ENCODE results near the gene DCUN1D2.
"Not testable (repeated sequence)": the region's sequence is repeated elsewhere in the genome, so short reads cannot be mapped to it uniquely, and the experiment has no call there.

DCUN1D2 gene

DNA sequence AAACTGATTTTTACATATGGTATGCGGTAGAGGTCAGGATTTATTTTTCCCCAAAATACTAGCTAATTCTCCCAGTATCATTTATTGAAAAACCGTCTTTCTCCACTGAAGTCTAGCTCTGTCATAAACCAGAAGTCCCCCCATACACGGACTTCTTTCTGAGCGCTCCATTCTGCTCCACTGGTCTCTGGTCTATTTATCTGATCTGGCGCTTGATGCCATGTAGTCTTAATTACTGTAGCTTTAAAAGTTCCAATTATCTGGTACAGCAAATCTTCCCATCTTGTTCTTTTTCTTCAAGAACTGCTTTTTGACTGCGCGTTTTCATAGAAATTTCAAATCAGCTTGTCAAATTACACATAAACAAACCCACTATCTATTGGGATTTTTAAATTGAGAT is 13.7 kb downstream of the DCUN1D2 start:
- Histone ChIP-seq H3K9me3 (ENCODE audit: severe bottlenecking) (no peaks in the 10 kb centered on the region), H3K4me3 (ENCODE audit: low read depth, low read length) (no peak overlapping the region), H3K27me3 (ENCODE audit: insufficient read depth, low read depth, severe bottlenecking) (no peaks in the 10 kb centered on the region), H3K27ac (no peak overlapping the region), H3K36me3 (peaks cover 90% of the 10 kb centered on the region)
- TF ChIP-seq, protein P1, sequence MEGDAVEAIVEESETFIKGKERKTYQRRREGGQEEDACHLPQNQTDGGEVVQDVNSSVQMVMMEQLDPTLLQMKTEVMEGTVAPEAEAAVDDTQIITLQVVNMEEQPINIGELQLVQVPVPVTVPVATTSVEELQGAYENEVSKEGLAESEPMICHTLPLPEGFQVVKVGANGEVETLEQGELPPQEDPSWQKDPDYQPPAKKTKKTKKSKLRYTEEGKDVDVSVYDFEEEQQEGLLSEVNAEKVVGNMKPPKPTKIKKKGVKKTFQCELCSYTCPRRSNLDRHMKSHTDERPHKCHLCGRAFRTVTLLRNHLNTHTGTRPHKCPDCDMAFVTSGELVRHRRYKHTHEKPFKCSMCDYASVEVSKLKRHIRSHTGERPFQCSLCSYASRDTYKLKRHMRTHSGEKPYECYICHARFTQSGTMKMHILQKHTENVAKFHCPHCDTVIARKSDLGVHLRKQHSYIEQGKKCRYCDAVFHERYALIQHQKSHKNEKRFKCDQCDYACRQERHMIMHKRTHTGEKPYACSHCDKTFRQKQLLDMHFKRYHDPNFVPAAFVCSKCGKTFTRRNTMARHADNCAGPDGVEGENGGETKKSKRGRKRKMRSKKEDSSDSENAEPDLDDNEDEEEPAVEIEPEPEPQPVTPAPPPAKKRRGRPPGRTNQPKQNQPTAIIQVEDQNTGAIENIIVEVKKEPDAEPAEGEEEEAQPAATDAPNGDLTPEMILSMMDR (IDR thresholded peaks at IDR 0.05; ENCODE audit: low read depth, low read length) = no peak
- DNase-seq = no peak

DNA sequence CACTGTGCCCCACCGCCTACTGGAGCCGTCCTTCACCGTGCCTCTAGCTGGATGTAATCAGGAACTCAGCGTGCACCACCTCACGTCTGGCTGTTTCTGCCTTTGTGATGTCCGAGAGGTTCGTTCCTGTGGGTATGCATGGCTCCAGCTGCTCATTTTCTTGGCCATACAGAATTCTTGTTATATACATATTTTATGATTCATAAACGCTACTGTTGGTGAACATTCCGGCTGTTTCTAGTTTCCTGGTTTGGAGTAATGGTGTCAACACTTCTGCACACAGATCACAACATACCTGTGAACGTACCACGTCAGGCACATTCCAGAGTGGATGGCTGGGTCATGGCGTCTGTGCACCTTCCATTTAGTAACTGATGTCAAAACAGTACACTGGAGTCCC is 14.6 kb downstream of the DCUN1D2 start:
- TF ChIP-seq, protein P1 (IDR thresholded peaks at IDR 0.05; ENCODE audit: low read depth, low read length) = no peak
- Histone ChIP-seq H3K4me3 (ENCODE audit: low read depth, low read length) (no peak overlapping the region), H3K36me3 (peaks cover 90% of the 10 kb centered on the region), H3K27ac (no peak overlapping the region), H3K27me3 (ENCODE audit: insufficient read depth, low read depth, severe bottlenecking) (no peaks in the 10 kb centered on the region), H3K9me3 (ENCODE audit: severe bottlenecking) (no peaks in the 10 kb centered on the region)
- no peak for DNase-seq

DNA sequence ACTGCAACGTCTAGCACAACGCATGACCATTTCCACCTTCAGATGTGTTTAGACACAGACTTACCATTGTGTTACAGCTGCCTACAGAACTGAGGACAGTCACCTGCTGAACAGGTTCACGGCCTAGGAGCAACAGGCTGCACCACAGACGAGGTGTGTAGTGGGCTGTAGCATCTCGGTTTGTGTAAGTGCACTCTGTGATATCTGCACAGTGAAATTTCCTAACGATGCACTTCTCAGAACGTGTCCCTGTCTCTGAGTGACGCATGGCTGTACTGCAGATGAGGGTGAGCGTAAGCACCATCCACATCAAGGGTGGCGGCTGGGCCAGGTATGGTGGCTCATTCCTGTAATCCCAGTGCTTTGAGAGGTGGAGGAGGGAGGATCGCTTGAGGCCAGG is 15.2 kb downstream of the DCUN1D2 start:
- no peaks in the 10 kb centered on the region for H3K9me3 ChIP-seq (ENCODE audit: severe bottlenecking)
- no peaks in the 10 kb centered on the region for H3K27me3 ChIP-seq (ENCODE audit: insufficient read depth, low read depth, severe bottlenecking)
- peaks cover 87% of the 10 kb centered on the region for H3K36me3 ChIP-seq
- H3K4me3 ChIP-seq (ENCODE audit: low read depth, low read length) = no peak overlapping the region
- no peak overlapping the region for H3K27ac ChIP-seq
- TF ChIP-seq, protein P1 (IDR thresholded peaks at IDR 0.05; ENCODE audit: low read depth, low read length) = no peak
- DNase-seq = no peak

DNA sequence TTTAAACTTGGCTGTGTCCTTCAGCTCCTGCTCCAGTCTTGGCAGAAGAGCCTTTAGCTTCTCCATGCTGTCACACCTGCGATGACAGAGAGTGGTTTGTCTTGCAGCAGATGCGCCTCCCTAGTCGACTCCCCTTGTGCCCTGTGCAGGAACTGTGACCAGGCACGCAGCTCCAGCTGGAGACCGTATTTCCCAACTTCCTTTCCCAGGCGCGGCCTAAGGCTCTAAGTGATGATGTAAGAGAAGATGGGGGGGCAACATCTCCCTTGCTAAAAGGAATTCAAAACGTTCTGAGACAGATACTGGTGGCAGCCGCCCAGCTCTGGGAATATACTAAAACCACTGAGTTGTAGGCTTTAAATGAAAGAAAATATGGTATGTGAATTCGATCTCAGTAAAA is 16.3 kb downstream of the DCUN1D2 start:
- no peak for DNase-seq
- H3K9me3 ChIP-seq (ENCODE audit: severe bottlenecking) = no peaks in the 10 kb centered on the region
- no peak overlapping the region for H3K27ac ChIP-seq
- H3K4me3 ChIP-seq (ENCODE audit: low read depth, low read length) = no peak overlapping the region
- TF ChIP-seq, protein P1 (IDR thresholded peaks at IDR 0.05; ENCODE audit: low read depth, low read length) = no peak
- no peaks in the 10 kb centered on the region for H3K27me3 ChIP-seq (ENCODE audit: insufficient read depth, low read depth, severe bottlenecking)
- peaks cover 88% of the 10 kb centered on the region for H3K36me3 ChIP-seq

DNA sequence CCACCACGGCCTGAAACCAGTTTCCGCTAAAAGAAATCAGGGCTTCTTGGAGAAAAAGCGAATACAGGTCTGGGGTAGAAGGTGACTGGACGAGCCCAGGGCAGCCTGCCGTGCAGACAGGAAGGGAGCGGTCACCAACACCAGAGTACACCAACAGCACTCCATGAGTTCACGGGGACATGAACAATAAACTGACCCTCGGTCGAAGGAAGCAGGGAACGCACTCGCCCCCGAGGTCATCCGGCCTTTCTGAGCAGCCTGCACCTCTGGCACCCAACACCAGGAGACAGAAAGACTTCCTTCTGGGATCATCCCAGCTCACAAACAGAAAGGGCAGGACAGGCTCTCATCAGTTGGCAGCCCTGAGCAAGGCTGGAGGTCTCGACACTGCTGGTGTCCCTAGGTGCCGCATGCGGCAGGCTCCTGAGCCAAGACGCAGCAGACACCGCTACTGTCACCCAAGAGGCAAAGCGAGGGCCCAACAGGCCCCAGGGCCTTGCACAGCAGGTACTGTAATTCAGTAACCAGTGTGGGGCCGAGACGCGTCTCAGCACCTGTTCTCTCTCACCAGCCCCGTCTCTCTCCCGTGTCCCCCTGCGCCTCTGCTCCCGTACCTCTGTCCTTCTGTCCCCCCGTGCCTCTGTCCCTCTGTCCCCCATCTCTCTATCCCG is 18.0 kb downstream of the DCUN1D2 start:
- H3K27me3 ChIP-seq (ENCODE audit: insufficient read depth, low read depth, severe bottlenecking) = no peaks in the 10 kb centered on the region
- H3K9me3 ChIP-seq (ENCODE audit: severe bottlenecking) = no peaks in the 10 kb centered on the region
- H3K36me3 ChIP-seq = peaks cover 88% of the 10 kb centered on the region
- DNase-seq = no peak
- no peak overlapping the region for H3K27ac ChIP-seq
- TF ChIP-seq, protein P1 (IDR thresholded peaks at IDR 0.05; ENCODE audit: low read depth, low read length) = no peak
- H3K4me3 ChIP-seq (ENCODE audit: low read depth, low read length) = no peak overlapping the region

DNA sequence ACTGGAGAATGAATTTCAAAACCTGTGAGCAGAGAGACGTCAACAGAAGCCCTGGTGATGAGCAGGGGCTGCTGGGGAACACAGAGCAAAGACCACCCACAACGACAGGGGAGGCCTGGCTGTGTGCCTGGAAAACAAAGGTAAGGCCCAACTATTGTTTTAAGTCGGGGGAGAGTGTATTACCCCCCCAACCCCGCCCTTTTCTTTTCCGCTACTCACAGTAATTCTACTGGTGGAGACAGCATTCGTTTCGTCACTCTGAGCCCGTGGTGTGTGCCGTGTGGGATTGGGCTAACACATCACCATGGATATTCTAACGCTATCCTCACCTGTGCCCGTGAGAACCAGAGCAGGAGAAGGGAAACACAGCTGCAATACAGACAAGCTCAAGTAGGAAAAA is 18.7 kb downstream of the DCUN1D2 start:
- TF ChIP-seq, protein P1 (IDR thresholded peaks at IDR 0.05; ENCODE audit: low read depth, low read length) = no peak
- no peak for DNase-seq
- Histone ChIP-seq H3K27me3 (ENCODE audit: insufficient read depth, low read depth, severe bottlenecking) (no peaks in the 10 kb centered on the region), H3K9me3 (ENCODE audit: severe bottlenecking) (no peaks in the 10 kb centered on the region), H3K36me3 (peaks cover 88% of the 10 kb centered on the region), H3K4me3 (ENCODE audit: low read depth, low read length) (no peak overlapping the region), H3K27ac (no peak overlapping the region)

DNA sequence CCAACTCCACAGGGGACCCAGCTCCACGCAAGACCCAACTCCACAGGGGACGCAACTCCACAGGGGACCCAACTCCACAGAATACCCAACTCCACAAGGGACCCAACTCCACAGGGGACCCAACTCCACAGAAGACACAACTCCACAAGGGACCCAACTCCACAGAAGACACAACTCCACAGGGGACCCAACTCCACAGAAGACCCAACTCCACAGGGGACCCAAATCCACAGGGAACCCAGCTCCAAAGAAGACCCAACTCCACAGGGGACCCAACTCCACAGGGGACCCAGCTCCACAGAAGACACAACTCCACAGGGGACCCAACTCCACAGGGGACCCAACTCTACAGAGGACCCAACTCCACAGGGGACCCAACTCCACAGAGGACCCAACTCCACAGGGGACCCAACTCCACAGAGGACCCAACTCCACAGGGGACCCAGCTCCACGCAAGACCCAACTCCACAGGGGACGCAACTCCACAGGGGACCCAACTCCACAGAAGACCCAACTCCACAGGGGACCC is 19.8 kb downstream of the DCUN1D2 start:
- not testable (repeated sequence) for H3K27me3 ChIP-seq (ENCODE audit: insufficient read depth, low read depth, severe bottlenecking); H3K4me3 ChIP-seq (ENCODE audit: low read depth, low read length); DNase-seq; H3K27ac ChIP-seq; H3K9me3 ChIP-seq (ENCODE audit: severe bottlenecking)
- H3K36me3 ChIP-seq = peaks cover 86% of the 10 kb centered on the region

Data from WERI-Rb-1 (cell line).